Stimulated activated CD8-positive, alpha-beta memory T cell treated with anti-CD3 and anti-CD28 coated beads, Interleukin-12 subunit alpha, Interleukin-12 subunit beta, amount 100 ng/mL, for 24 hours (primary cell): Measurements from ENCODE around the gene ACVRL1.
"Not testable (repeated sequence)": the region's sequence is repeated elsewhere in the genome, so short reads cannot be mapped to it uniquely, and the experiment has no call there.

Source experiments
- DNase-seq: peaks from one replicate; pipeline ENCODE4 v3.0.0-alpha.2; 2020; ENCODE audit errors: extremely low read depth

ACVRL1 gene

GRCh38 chr12:51874000-51874399 lies 33.3 kb upstream of the ACVRL1 start:
- DNase-seq: no peak

GRCh38 chr12:51874486-51874885 lies 32.8 kb upstream of the ACVRL1 start:
- no peak for DNase-seq

- no peak for DNase-seq
Measured at GRCh38 chr12:51879102-51879501, 28.2 kb upstream of the ACVRL1 start.

GRCh38 chr12:51883295-51883694 lies 24.0 kb upstream of the ACVRL1 start:
- DNase-seq: no peak

- no peak for DNase-seq
Measured at GRCh38 chr12:51883998-51884675, 23.2 kb upstream of the ACVRL1 start.

- no peak for DNase-seq
Measured at GRCh38 chr12:51884676-51885229, 22.6 kb upstream of the ACVRL1 start.

GRCh38 chr12:51885294-51886020 lies 21.8 kb upstream of the ACVRL1 start:
- not testable (repeated sequence) for DNase-seq

GRCh38 chr12:51886021-51886710 lies 21.1 kb upstream of the ACVRL1 start:
- DNase-seq: no peak

GRCh38 chr12:51887476-51888315 lies 19.6 kb upstream of the ACVRL1 start, which contains the start of gene ANKRD33:
ANKRD33 (plus strand) TSS chr12:51888103; CDS start chr12:51888187, 84 bp downstream.
- DNase-seq: no peak

- DNase-seq: no peak
Measured at GRCh38 chr12:51888316-51889215, 18.7 kb upstream of the ACVRL1 start.

- no peak for DNase-seq
Measured at GRCh38 chr12:51889216-51890132, 17.8 kb upstream of the ACVRL1 start.

- no peak for DNase-seq
Measured at GRCh38 chr12:51890133-51890464, 17.2 kb upstream of the ACVRL1 start.

- DNase-seq: no peak
Measured at GRCh38 chr12:51890511-51891171, 16.7 kb upstream of the ACVRL1 start.

- no peak for DNase-seq
Measured at GRCh38 chr12:51891843-51892242, 15.5 kb upstream of the ACVRL1 start.

GRCh38 chr12:51893786-51894185 lies 13.5 kb upstream of the ACVRL1 start:
- DNase-seq: no peak

- no peak for DNase-seq
Measured at GRCh38 chr12:51895378-51896135, 11.7 kb upstream of the ACVRL1 start.

- no peak for DNase-seq
Measured at GRCh38 chr12:51896236-51896635, 11.1 kb upstream of the ACVRL1 start.

GRCh38 chr12:51897181-51897580 lies 10.1 kb upstream of the ACVRL1 start:
- no peak for DNase-seq
